ENCODE data around the gene PSENEN.

PSENEN gene

DNA sequence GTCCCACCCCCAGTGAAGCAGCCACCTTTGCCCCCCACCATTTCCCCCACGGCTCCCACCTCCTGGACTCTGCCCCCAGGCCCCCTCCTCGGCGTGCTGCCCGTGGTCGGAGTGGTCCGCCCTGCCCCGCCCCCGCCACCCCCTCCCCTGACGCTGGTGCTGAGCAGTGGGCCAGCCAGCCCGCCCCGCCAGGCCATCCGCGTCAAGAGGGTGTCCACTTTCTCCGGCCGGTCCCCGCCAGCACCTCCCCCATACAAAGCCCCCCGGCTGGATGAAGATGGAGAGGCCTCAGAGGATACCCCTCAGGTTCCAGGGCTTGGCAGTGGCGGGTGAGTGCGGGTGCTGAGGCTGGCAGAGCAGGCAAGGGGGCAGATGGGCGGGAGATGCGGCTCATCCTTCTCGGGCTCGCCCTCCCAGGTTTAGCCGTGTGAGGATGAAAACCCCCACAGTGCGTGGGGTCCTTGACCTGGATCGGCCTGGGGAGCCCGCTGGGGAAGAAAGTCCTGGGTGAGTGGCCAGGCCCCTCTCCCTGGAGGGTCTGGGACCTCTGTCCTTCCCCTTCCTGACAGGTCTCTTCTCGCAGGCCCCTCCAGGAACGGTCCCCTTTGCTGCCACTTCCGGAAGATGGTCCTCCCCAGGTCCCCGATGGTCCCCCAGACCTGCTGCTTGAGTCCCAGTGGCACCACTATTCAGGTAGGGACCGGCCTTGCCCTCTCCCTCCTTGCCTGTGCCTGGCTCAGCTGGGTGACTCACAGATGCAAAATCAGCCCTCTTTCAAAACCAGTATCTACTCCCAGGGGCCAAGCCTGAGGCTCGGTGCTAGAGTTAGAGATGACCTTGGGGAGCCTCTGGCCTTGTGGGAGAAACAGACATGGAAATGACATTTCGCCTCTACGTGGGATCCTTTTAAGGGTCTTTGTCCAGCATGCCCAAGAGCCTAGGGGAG, 12.0 kb upstream of the PSENEN start:
- no peak for ATAC-seq (replicated peaks)
- Mint-ChIP-seq H3K36me3 (peaks cover 69 to 81% of the 10 kb centered on the region in 2 donors), H3K27ac (peak overlapping the region; percentile 59)

DNA sequence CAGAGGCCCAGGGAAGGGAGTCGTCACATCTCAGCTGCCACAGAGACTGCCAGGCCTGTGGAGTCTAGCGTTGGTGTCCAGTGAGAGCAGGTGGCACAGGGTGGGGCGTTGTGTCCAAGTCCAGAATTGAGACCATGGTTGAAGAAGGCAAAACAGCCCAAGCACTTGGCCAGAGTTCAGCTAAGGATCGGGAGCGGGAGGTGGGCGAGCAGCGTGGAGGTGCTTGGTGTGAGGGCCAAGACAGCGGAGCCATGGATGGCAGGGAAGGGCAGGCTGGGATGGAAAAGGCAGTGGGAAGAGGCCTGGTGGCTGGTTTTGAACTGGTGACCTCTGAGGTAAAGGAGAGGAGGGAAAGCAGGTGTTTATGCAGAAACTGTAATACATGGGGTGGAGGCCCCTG, 11.2 kb upstream of the PSENEN start:
- no peak overlapping the region for H3K27ac Mint-ChIP-seq
- peaks cover 66 to 83% of the 10 kb centered on the region in 2 donors for H3K36me3 Mint-ChIP-seq
- no peak for DNase-seq
- H3K9me3 Mint-ChIP-seq: no peaks in the 10 kb centered on the region
- H3K27me3 Mint-ChIP-seq: no peaks in the 10 kb centered on the region
- H3K4me1 Mint-ChIP-seq: peaks cover 25 to 51% of the 10 kb centered on the region in 2 donors
- ATAC-seq (replicated peaks): no peak
- H3K4me3 Mint-ChIP-seq: no peak overlapping the region

More for the DNA sequence above, 12.0 kb upstream of the PSENEN start:
- Mint-ChIP-seq H3K27me3 (no peaks in the 10 kb centered on the region), H3K4me1 (peaks cover 20 to 43% of the 10 kb centered on the region in 2 donors), H3K9me3 (no peaks in the 10 kb centered on the region), H3K4me3 (no peak overlapping the region)
- DNase-seq: no peak

DNA sequence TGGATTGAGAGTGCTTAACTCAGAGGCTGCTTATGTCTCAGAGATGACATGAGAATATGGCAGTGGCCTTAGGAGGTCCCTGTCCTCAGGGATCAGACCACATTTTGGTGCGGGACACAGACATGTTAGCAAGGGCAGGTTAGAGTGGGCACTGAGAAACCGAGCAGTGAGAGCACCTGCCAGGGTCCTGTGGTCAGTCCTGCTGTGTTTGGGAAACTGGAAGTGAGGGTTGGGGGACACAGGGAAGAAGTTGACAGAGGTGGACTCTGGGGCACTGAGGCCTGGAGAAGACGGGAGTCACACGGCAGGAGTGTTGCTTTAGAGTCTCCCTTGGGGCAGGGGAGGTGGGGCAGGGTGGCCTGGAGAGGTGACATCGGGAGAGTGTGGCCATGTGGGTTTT, 10.6 kb upstream of the PSENEN start:
- ATAC-seq (replicated peaks) (no peak), DNase-seq (no peak)
- Mint-ChIP-seq H3K4me1 (peaks cover 29 to 57% of the 10 kb centered on the region in 2 donors), H3K4me3 (no peak overlapping the region), H3K36me3 (peaks cover 60 to 86% of the 10 kb centered on the region in 2 donors), H3K27me3 (no peaks in the 10 kb centered on the region), H3K9me3 (no peaks in the 10 kb centered on the region), H3K27ac (no peak overlapping the region)

DNA sequence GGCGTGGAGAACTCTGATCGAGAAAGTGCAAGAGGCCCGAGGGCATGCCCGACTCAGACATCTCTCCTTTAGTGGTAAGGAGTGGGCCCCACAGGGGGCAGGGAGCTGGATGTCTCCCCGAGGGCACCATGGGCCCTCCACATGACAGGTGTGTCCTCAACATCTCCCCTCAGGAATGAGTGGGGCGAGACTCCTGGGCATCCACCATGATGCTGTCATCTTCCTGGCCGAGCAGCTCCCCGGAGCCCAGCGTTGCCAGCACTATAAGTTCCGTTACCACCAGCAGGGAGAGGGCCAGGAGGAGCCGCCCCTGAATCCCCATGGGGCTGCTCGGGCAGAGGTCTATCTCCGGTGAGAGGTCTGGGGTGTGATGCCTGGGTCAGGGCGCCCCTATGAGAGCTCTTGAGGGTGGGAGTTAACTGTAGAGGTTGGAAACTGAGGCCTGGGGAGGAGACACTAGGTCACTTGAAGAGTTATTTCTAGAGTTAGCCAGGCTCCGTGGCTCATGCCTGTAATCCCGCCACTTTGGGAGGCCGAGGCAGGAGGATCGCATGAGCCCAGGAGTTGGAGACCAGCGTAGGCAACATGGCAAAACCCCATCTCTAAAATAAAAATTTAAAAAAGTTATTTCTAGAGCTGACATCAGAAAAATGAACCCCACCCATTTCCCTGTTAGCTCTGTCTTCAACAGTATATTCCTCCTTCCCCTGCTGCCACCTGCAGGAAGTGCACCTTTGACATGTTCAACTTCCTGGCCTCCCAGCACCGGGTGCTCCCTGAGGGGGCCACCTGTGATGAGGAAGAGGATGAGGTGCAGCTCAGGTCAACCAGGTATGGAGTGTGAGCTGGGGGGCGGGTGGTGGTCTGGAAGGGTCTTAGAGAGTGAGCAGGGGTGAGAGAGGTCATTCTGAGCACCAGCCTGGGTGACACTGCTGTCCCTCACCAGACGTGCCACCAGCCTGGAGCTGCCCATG, 8.3 kb upstream of the PSENEN start:
- Mint-ChIP-seq H3K4me3 (peak overlapping the region in 1 of 2 donors; percentile 49), H3K4me1 (peaks cover 35 to 63% of the 10 kb centered on the region in 2 donors), H3K27ac (peak overlapping the region; percentile 89), H3K36me3 (peaks cover 55 to 81% of the 10 kb centered on the region in 2 donors), H3K27me3 (no peaks in the 10 kb centered on the region), H3K9me3 (no peaks in the 10 kb centered on the region)
- DNase-seq (no peak), ATAC-seq (replicated peaks) (no peak)

DNA sequence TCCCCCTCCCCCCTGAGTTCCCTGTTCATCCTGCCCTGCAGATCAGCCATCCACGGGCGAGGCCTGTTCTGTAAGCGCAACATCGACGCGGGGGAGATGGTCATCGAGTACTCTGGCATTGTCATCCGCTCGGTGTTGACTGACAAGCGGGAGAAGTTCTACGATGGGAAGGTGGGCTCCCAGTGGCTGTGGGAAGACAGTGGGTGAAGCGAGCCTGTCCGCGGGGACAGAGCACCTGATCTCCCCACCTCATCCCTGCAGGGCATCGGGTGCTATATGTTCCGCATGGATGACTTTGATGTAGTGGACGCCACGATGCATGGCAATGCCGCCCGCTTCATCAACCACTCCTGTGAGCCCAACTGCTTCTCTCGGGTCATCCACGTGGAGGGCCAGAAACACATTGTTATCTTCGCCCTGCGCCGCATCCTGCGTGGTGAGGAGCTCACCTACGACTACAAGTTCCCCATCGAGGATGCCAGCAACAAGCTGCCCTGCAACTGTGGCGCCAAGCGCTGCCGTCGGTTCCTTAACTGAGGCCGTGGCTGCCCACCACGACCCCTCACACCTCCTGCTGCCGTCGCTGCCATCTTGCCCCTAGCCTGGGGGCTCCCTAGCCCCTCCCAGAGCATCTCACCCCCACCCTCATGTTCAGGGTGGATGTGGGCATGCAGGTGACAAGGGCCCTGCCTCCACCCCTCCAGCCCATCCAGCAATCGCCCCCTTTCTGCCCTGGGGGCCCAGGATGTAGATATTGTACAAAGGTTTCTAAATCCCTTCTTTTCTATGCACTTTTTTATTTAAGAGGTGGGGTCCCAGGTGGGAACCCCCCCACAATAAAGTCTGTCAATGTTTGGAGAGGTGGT, 7.2 kb upstream of the PSENEN start:
- H3K27me3 Mint-ChIP-seq: no peaks in the 10 kb centered on the region
- H3K36me3 Mint-ChIP-seq: peaks cover 62 to 82% of the 10 kb centered on the region in 2 donors
- DNase-seq (no peak), ATAC-seq (replicated peaks) (no peak)
- peak overlapping the region; percentile 92 for H3K27ac Mint-ChIP-seq
- H3K4me1 Mint-ChIP-seq: peaks cover 42 to 74% of the 10 kb centered on the region in 2 donors
- H3K4me3 Mint-ChIP-seq: peak overlapping the region; percentile 40 to 57
- H3K9me3 Mint-ChIP-seq: no peaks in the 10 kb centered on the region

DNA sequence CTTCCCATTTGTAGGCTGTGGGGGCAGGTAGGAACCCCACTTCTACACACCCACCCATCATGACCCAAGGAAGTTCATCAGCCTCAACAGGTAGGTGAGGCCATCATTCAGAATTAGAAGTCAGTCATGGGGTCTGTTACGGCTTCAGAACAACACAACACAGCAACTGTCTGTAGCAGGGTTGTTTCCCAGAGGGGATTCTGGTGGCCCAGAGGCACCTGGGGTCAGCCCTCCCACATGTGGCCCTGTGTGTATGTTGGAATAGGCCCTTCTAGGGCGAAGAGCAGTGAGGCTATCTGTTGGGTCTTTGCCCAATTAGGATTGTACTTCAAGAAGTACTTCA, 6.6 kb upstream of the PSENEN start:
- H3K36me3 Mint-ChIP-seq: peaks cover 62 to 76% of the 10 kb centered on the region in 2 donors
- no peak for ATAC-seq (replicated peaks)
- H3K9me3 Mint-ChIP-seq: no peaks in the 10 kb centered on the region
- no peak for DNase-seq
- H3K27ac Mint-ChIP-seq: peak overlapping the region; percentile 92
- H3K4me3 Mint-ChIP-seq: peak overlapping the region; percentile 40 to 57
- no peaks in the 10 kb centered on the region for H3K27me3 Mint-ChIP-seq
- peaks cover 43 to 78% of the 10 kb centered on the region in 2 donors for H3K4me1 Mint-ChIP-seq

DNA sequence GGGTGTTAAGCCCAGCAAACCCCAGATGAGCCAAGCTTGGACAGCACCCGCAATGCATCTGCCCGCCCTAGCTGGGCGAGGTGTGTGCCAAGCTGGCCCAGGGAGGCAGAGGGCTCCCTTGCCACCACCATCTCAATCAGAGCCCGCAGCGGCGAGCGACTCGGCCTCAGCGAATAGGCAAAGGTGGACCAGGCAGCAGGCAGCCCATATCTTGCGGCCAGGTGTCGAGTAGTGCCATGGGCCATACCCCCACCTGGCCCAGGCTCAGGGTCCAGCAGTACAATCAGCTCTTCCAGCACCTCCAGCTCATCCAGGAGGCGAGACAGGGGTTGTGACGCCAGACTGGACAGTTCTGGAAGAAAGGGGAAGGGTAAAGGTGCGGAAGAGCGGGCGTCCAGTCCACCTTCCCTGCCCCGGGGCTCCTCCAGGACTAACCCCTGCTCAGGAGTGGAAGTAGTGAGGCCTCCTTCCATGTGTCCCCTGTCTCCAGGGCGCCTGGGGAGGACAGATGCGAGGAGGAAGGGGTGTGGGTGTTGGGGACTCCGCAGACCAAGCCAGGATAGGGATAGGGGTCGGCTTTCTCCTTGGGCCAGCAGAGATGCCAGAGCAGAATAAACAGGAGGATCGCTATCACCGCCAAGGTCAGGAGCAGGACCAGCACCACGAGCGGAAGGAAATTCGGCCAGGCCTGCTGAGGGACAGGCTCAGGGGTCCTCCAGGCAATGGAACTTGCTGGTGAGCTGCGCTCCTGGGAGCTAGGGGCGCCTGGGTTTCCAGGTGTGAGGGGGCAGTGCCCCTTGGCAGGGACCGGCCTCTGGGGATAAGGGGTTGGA, 6.0 kb upstream of the PSENEN start:
- H3K9me3 Mint-ChIP-seq: no peaks in the 10 kb centered on the region
- H3K27me3 Mint-ChIP-seq: no peaks in the 10 kb centered on the region
- H3K27ac Mint-ChIP-seq: peak overlapping the region; percentile 73
- ATAC-seq (replicated peaks): no peak
- DNase-seq: no peak
- peak overlapping the region; percentile 96 to 97 for H3K4me3 Mint-ChIP-seq
- peaks cover 60 to 76% of the 10 kb centered on the region in 2 donors for H3K36me3 Mint-ChIP-seq
- H3K4me1 Mint-ChIP-seq: peaks cover 44 to 78% of the 10 kb centered on the region in 2 donors

DNA sequence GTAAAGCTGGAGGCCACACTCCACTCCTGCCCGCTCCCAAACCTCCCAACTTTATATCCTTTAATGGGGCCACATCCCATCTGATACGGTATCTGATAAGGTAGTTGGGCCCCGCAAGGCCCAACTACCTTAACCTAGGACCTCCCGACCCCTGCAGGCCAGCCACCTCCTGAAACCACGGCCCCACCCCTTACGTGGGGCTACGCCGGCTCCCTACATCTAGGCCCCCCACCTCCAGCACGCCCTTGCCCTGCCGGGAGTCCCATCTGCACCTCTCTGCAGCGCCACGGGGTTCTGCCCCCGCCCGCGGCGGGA, 5.4 kb upstream of the PSENEN start:
- Mint-ChIP-seq H3K4me1 (peaks cover 44 to 73% of the 10 kb centered on the region in 2 donors), H3K9me3 (no peaks in the 10 kb centered on the region), H3K27ac (peak overlapping the region; percentile 98), H3K36me3 (peaks cover 55 to 74% of the 10 kb centered on the region in 2 donors), H3K4me3 (peak overlapping the region; percentile 96 to 97), H3K27me3 (no peaks in the 10 kb centered on the region)
- DNase-seq (no peak), ATAC-seq (replicated peaks) (peak; percentile 8 to 10)

DNA sequence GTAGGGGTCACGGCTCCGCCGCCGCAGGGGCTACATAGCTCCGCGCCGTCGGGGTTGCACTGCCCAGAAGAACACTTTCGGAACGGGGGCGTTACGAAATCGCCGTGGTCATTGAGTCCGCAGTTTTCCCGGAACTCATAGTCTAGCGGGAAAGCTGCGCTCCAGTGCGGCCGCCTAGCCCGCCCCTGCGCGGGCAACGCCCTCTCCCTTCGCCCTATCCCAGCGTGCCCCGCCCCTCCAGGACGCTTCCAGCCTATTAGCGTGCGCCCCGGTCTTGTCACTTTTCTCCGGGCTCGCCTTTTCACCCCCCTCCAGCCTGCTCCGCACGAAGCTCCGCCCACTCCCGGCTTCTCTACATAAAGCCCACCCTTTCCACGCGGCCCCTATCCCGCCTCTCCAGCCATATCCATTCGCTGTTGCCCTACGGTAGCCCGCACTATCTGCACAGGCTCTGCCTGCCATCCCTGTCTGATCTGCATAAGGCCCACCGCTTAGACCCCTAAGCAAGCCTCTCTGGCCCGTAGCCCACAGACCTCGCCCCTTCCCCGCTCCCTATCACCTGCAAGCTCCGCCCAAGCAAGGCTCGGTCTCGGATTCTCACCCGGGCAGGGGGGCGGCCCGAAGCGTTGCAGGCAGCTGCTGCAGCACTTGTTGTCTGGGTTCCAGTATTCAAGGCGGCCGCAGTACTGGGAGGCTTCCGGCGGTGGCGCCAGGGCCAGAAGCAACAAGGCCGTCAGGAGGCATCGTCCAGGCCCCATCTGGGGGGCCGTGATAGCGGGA, 4.8 kb upstream of the PSENEN start:
- peaks cover 41 to 71% of the 10 kb centered on the region in 2 donors for H3K4me1 Mint-ChIP-seq
- no peaks in the 10 kb centered on the region for H3K27me3 Mint-ChIP-seq
- H3K27ac Mint-ChIP-seq: peak overlapping the region; percentile 98
- ATAC-seq (replicated peaks) (peak; percentile 66 to 67), DNase-seq (peak; percentile 95)
- H3K4me3 Mint-ChIP-seq: peak overlapping the region; percentile 96 to 97
- H3K9me3 Mint-ChIP-seq: no peaks in the 10 kb centered on the region
- peaks cover 51 to 72% of the 10 kb centered on the region in 2 donors for H3K36me3 Mint-ChIP-seq

DNA sequence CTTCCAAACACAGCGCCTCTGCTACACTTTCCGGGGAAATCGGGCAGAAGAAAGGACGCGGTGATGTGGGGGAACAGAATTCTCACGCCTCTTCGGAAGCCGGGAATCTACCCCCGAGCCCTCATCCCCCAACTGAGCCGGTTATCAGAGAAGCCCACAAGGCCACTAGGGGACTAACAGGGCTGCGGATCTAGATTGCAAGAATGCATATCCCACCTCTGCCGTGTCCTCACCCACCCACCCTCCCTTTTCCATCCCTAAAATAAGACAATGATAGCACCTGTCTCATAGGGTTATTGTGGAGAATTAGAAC, 4.3 kb upstream of the PSENEN start:
- no peaks in the 10 kb centered on the region for H3K27me3 Mint-ChIP-seq
- peak overlapping the region; percentile 96 to 98 for H3K4me3 Mint-ChIP-seq
- peaks cover 50 to 73% of the 10 kb centered on the region in 2 donors for H3K36me3 Mint-ChIP-seq
- H3K4me1 Mint-ChIP-seq: peaks cover 43 to 73% of the 10 kb centered on the region in 2 donors
- DNase-seq (no peak), ATAC-seq (replicated peaks) (no peak)
- peak overlapping the region; percentile 98 for H3K27ac Mint-ChIP-seq
- H3K9me3 Mint-ChIP-seq: no peaks in the 10 kb centered on the region

DNA sequence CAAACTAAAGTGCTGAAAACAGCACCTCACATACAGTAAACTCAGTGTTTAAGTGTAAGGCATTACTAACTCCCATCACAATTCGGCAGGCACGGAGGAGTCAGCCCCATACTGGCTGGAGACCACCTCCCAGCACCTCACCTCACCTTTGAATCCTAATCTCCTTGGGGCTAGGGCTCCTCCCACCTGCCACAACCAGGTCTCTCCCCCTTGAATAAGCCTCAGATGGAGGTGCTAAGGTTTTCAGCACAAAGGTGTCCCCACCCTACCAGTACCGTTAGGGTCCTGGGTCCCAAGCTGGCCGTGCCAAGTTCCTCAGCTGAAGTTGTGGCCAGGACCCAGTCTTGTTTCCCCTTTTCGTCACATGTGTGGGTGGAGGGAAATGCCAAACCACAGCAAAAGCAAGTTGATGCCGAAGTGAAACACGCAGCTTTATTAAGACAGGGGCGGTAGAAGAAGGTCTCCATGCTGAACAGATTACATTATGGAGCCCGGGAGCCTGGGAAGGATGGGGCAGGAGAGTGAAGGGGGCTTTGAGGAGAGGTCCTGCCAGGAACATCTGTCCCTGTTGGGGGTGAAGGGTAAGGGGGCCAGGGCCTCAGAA, 3.2 kb upstream of the PSENEN start, which contains the start of gene IGFLR1:
Gene IGFLR1, minus strand, starts transcription at position 332 of the 604 bp plus-strand sequence. CDS start 1,272 bp downstream, outside the sequence.
- Mint-ChIP-seq H3K4me3 (peak within 1 kb of the TSS; percentile 96 to 98), H3K9me3 (no peaks in the 10 kb centered on the region), H3K27ac (peak within 1 kb of the TSS; percentile 98), H3K4me1 (peaks cover 37 to 71% of the 10 kb centered on the region in 2 donors), H3K36me3 (peaks cover 42 to 63% of the 10 kb centered on the region in 2 donors), H3K27me3 (no peaks in the 10 kb centered on the region)
- DNase-seq: peak; percentile 90
- peak; percentile 37 to 41 for ATAC-seq (replicated peaks)
